HG03025 (cell line): ENCODE data around the gene MYOZ1.
A peak's percentile ranks its signal among the peaks of the same experiment; 100 is the strongest.
"Not testable (repeated sequence)": the region's sequence is repeated elsewhere in the genome, so short reads cannot be mapped to it uniquely, and the experiment has no call there.

Experiments used
- ATAC-seq: cut with Tn5 transposase; IDR thresholded peaks from one replicate; pipeline ENCODE4 v1.9.1; 2021; ENCODE audit warnings: mild to moderate bottlenecking, moderate library complexity; ENCODE audit not compliant: unreplicated experiment, low FRiP score

Gene MYOZ1

DNA sequence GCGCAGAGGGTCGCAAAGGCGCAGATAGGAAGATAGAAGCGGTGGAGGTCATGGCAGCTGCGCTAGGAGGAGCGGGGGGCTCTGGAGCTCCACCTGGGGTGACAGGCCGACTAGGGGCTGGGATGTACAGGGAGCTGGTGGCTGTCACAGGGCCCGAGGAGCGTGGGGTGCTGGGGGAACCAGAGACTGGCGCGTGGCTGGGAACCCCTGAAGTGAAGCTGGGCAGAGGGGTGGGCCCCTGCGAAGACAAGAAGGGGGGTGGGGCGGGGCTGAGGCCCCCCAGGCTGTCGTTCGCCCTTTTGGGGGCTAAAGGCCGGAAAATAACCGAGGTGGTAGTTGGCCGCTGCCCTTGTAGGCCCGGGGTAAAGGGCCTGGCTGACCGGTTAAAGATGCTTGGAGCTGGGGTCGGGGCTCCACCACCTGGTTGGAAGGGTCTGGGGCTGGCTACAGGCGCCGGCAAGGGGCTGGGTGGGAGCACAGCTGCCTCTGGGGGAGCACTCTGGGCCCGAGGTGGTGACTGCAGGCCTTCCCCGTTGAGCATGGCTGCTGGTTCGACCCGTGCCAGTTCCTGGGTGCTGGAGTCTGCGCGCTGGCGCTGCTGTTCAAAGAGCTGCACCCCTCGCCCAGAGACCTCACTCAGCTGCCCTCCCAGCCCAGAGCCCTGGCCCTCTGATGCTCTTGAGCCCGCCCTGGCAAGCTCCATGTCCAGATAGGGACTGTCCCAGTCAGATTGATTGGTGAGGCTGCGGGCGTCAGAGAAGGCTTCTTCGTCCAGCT lies 6.8 kb upstream of the MYOZ1 start:
- no peak for ATAC-seq

DNA sequence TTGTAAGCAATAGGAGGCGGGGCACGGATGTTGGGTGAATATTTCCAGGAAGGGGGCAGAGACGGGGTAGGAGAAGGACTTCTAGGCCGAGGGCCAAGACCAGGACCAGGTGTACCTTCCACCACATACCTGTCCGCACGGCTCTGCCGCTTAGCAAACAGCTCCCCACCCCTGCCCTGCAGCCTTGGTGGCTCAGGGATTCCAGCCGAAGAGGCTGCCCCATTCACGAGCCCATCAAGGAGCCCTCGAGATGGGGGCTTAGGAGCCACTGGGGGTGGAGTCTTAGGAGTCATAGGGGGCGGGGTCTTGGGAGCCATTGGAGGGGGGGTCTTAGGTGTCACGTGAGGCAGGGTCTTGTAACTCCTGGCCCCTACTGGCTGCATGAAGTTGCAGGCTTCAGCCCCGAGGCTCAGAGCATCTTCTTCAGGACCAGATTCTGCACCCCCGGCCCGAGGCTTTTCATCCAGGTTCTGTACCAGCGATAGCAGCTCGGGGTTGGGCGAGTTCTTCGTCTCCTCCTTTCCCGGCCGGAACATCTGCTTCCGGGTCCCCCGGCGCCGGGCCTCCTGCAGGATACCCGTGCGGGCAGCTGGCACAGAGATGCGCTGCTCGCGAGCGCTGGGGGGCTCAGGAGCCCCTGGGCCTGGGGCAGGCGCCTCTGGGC lies 6.1 kb upstream of the MYOZ1 start:
- no peak for ATAC-seq

DNA sequence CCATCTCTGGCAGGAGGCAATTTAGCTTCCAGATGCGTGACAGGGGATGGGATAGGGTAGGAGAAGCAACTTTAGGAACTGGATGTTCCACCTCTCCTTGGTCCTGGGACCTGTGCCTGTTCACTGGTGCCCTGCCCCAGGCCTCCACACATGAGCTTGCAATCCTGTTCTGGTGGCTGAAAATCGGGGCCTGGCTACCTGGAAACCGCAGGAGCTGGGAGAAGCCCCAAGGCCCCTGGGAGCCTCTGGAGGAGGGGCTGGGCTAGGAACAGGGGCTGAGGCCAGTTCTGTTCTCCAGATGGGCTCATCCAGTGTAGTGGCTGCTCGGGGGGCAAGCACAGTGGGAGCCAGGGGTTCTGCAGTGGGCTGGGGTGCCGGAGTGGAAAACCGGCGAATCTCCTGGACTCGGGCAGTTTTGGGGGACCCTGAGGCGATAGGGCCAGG lies 5.3 kb upstream of the MYOZ1 start:
- no peak for ATAC-seq

DNA sequence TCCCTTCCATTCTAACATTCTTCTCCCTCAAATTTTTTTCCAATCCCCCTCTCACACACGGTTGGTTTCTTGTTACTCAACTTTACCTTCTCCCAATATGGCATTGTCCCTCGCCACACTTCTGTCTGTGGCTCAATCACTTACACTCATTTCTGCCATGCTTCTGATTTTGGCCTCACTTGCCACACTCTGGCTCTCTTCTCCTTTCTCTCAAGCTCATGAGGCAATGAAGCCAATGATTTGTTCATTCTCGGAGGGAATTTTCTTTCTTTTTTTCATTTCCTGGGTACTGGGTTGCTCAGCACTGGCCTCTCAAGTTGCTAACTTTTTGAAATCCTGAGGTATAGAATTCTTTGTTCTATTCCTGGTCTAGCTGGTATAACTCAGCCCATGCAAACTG lies 4.0 kb upstream of the MYOZ1 start:
- no peak for ATAC-seq

DNA sequence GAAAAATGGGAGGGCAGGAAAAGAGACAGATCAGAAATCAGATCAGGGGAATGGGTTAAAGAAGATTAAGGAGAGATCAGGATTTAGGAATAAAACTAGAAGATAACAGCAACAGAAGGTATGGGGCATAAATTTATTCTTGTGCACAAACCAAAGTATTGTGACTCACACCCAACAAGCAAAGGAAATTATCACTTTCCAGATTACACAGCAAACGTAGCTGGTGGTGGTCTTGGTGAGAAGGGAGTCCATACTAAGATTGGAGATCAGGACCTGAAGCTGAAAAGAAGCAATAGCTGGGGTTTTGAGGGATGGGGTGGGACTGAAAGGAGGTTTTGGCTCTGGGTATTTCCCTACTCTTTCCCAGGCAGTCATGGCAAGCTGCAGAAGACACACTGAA lies 3.5 kb upstream of the MYOZ1 start:
- no peak for ATAC-seq

DNA sequence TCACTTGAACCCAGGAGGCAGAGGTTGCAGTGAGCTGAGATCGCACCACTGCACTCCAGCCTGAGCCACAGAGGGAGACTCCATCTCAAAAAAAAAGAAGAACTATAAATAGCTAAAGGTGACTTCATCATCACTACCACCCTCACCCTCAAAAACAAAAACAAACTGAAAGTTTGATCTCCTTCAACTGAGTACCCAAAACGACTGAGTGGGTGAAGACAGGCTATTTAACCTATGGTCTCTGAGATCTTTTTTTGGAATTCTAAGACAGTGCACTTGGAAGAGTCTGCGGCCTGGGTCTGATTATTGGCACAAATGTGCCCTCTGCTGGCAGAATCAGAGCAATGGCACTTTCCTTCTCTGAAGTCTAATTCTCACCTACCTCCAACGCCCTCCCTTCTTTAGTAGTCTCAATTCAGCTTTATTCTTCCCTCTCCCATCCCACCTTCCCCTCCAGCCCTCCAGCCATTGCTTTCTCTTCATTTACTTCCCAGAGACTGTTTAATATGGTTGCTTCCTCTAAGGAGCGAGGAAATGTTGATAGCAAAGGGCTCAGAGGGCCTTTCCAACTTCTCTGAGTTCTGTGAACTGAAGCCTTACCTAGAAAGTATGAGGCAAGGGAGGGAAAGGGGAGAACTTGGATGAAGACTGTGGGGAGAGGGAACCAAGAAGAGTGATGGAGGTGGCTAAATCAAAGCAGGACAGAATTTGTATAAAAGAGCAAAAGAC lies 2.9 kb upstream of the MYOZ1 start:
- no peak for ATAC-seq

DNA sequence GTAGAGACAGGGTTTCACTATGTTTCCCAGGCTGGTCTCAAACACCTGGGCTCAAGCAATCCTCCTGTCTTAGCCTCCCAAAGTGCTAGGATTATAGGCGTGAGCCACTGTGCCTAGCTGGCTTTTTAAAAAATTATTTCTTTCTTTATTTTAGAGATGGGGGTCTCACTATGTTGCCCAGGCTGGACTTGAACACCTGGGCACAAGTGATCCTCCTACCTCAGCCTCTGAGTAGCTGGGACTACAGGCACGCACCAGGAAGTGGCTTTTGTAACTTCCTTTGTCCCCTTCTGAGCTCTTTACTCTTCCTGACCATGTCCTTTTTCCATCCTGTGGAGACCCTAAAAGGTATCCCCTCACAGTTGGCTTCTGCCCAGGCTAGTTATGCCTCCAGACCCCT lies 2.1 kb upstream of the MYOZ1 start:
- no peak for ATAC-seq

DNA sequence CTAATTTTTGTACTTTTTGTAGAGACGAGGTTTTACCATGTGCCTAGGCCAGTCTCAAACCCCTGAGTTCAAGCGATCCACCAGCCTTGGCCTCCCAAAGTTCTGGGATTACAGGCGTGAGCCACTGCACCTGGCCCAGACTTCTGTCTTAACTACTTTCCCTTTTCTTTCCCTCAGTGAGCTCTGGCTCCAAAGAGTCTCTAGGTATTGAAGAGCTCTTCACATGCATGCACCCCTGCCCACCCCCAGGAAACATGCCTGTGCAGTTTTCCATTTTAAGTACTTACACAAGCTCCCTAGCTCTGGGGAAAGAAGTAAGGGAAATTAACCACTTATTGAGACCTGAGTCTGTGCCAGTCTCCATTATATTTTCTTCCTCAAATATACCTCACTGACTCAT lies 2.0 kb downstream of the MYOZ1 start:
- no peak for ATAC-seq

DNA sequence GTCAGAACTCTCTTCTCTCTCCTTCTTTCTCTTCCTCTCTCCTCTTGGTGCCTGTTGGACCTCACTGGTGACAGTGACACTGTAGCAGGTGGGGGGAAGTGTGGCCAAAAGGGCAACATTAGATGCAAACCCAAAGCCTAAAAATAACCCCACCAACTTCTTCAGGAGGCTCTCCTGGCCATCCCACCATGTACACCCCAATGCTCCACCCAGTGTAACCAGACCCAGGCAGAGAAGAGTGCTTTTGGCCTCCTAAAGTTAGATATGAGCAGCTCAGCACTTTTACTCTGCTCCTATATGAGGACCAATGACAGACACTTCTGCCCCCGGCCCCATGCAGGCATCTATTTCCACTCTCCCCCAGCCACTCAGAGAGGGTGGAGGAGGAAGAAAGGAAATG lies 5.5 kb downstream of the MYOZ1 start:
- no peak for ATAC-seq

DNA sequence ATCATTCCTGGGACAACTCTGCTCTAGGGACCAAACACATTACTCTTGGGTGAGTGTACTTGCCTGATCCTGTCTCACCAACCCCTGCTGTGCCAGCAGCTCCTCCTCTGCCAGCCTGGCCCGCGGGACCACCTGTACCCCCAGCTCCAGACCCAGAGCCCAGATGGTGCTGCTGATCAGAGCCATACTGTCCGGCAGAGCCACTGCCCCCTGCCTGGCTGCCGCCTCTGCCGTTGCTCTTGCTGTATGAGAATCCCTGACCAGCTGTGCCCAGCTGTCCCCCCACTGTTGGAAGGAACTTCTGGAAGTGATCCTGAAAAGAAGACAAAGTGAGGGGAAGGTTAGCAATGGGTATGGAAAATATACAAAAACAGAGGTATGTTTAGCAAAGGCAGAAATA lies 6.9 kb downstream of the MYOZ1 start:
- no peak for ATAC-seq

DNA sequence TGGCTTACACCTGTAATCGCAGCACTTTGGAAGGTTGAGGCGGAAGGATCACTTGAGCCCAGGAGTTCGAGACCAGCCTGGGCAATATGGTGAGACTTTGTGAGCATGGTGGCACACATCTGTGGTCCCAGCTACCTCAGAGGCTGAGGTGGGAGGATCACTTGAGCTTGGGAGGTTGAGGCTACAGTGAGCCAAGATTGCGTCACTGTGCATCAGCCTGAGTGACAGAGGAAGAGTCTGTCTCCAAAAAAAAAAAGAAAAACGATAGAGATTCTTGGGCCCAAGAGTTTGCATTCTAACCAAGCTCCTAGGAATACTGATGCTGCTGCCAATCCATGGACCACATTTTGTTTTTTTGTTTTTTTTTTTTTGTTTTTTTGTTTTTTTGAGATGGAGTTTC lies 12.1 kb downstream of the MYOZ1 start:
- ATAC-seq, result no peak

DNA sequence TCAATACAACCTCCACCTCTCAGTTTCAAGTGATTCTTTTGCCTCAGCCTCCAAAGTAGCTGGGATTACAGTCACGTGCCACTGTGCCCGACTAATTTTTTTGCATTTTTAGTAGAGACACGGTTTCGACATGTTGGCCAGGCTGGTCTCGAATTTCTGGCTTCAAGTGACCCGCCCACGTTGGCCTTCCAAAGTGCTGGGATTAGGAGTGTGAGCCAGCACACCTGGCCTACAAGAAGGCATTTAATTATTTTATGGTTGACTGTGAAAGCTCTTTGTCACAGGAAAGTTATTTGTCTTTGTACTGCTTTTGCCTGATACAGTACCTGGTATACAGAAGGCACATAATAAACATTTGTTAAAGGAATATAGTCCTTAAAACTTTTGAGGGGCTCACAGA lies 12.9 kb downstream of the MYOZ1 start:
- ATAC-seq, result no peak

DNA sequence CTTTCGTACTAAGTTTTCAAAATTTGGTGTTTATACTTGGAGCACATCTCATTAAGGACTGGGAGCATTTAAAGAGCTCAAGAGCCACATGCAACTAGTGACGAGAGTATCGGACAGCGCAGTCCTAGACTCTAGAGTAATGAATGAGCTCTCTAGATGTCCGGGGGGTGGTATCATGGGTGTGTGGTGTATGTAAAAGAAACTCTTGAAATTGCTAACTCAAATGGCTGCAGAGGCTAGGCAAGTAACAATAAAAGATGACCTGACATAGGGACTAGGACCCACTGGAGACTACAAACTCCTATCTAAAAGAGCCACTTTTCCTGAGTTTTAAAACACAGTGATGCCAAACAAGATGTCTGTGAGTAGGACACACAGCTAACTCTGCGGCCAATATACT lies 14.0 kb downstream of the MYOZ1 start:
- ATAC-seq, result no peak

DNA sequence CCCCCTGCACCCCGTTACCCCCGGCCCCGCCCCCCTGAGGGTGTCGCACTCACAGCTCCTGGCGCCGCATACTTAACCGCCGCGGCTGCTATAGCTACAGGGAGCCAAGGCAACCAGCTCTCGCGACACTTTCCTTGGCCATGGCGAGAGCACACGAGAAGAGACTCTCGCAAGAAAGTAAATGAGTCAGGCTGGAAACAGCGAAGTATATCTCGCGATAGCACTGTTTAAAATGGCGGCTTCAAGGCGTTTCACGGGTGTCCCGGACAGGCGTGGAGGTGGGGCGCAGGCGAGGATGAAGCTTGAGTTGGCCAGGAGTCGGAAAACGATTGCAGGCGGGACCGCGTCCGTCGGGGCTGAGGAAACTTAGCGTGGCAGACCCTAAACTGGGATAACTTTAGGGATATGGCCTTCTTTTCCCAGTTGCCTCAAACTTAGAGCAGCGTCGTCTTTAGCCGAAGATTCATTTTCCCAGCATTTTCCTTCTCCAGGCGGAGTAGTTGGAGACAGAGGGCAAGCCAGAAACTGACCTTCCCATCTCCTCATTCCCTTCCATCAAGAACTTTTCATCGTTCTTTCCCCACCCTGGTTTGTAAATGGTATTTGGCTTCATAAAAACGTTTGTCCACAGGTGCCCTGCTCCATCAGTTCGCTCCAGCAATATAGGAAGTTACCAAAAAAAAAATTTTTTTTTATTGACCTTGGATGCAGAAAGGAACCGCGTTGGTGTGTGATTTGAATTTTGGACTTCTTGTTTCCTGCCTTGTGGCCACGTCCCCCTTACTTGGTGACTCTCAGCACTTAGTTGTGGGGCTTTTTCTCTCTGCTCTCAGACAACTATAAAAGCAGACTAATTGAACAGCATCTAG lies 15.2 kb downstream of the MYOZ1 start:
- ATAC-seq, result peak; percentile 85

DNA sequence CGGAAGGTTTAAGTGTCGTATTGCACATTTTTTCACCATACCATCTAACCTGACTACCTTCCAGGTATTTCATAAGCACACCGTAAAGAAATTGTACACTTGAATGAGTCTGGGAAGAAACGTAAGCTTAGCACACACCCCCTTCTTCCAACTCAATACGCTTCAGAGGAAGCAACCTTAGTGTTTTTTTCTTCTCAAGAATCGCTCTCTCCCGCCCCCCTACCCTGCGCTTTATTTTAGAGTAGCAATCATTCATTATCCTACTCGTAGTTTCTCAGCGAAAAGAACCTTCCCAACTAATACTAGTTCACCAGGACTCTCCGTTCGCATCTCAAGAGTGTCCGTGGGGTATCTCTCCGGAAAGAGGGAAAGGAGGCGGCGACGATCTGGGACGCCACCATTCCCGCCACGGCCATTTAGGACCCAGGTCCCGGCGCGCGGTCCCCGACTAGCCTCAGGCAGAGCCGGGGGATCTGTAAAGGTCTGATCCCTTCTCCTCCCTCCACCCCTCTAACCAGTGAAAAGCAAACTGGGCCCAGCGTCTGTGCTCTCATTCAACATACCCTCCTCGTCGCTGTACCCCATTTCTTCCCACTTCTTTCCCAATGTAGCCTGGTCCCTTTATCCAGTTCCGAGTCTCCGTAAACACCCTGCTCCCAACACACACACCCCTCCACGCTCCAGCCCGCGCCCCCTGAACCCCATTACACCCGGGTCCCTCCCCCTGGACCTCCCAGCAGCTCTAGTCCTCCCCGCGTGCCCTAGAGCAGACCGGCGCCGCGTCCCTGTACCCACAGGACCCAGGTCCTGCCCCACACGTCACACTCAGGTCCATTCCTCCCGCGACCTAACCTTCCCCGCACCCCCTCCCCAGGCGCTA lies 16.0 kb downstream of the MYOZ1 start:
- peak; percentile 49 for ATAC-seq

DNA sequence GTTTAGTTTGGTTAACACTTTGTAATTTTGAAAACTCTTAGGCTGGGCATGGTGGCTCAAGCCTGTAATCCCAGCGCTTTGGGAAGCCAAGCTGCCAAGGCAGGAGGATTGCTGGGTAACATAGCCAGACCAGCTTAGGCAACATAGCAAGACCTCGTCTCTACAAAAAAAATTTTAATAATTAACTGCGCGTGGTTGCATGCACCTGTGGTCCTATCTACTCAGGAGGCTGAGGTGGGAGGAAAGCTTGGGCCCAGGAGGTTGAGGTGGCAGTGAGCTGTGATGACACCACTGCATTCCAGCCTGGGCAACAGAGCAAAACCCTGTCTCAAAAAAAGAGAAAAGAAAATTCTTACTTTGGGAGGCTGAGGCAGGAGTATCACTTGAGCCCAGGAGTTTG lies 18.2 kb downstream of the MYOZ1 start:
- no peak for ATAC-seq

DNA sequence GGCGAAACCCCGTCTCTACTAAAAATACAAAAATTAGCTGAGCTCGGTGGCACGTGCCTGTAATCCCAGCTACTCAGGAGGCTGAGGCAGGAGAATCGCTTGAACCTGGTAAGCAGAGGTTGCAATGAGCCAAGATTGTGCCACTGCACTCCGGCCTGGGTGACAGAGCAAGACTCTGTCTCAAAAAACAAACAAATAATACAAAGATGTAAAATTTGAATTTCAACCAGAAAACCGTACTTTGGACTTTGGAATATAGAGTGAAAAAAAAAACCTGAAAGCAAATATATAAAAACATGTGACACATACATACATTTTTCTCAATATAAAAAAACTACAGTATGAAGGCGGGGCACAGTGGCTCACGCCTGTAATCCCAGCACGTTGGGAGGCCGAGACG lies 20.3 kb downstream of the MYOZ1 start:
- not testable (repeated sequence) for ATAC-seq

DNA sequence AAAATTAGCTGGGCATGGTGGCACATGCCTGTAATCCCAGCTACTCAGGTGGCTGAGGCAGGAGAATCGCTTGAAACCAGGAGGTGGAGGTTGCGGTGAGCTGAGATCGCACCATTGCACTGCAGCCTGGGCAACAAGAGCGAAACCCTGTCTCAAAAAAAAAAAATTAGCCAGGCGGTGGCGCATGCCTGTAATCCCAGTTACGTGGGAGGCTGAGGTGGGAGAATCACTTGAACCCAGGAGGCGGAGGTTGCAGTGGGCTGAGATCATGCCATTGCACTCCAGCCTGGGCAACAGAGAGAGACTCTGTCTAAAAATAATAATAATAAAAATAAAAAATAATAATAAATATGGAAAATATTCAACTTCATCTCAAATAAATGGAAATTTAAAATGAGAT lies 24.1 kb downstream of the MYOZ1 start:
- ATAC-seq, result not testable (repeated sequence)

DNA sequence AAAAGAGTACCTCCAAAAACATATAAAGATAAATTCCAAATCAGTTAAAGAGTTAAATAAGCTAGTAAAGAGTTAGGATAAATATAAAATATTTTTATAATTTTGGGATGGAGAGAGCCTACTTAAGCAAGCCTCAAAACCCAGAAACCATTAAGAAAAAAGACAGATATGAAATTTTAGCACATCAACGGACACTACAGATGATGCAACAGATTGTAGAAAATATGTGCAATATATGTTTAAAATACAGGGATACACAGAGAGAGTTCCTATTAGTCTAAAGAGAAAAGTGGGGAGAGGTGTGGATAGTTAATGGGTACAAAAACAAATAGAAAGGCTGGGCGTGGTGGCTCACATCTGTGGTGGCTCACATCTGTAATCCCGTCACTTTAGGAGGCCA lies 26.6 kb downstream of the MYOZ1 start:
- ATAC-seq, result no peak

DNA sequence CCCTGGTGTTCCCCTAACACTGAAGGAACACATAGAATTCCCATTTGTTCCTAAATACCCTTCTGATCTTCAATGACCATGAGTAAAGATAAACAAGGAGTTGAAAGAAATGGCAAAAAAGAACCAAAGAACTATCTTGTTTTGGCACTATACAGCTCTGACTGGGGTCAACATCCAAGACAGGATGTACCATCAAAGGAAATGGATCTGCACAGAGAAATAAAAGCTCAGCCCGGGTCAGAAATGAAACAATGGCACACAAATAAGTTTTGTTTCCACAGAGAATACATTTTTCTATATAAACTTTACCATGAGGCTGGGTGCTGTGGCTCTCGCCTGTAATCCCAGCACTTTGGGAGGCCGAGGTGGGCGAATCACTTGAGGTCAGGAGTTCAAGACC lies 32.2 kb downstream of the MYOZ1 start:
- ATAC-seq, result no peak
